GM21515 (cell line): ENCODE results near the gene SOX6.

Experiments used
- ATAC-seq: cut with Tn5 transposase; IDR thresholded peaks from one replicate; pipeline ENCODE4 v1.9.1; 2021; ENCODE audit not compliant: unreplicated experiment

Gene SOX6

GRCh38 chr11:16365581-16366228, 9.4 kb upstream of the SOX6 start:
- ATAC-seq = no peak

GRCh38 chr11:16364254-16364653, 7.9 kb upstream of the SOX6 start:
- ATAC-seq = no peak

GRCh38 chr11:16363706-16364105, 7.4 kb upstream of the SOX6 start:
- ATAC-seq = no peak

DNA sequence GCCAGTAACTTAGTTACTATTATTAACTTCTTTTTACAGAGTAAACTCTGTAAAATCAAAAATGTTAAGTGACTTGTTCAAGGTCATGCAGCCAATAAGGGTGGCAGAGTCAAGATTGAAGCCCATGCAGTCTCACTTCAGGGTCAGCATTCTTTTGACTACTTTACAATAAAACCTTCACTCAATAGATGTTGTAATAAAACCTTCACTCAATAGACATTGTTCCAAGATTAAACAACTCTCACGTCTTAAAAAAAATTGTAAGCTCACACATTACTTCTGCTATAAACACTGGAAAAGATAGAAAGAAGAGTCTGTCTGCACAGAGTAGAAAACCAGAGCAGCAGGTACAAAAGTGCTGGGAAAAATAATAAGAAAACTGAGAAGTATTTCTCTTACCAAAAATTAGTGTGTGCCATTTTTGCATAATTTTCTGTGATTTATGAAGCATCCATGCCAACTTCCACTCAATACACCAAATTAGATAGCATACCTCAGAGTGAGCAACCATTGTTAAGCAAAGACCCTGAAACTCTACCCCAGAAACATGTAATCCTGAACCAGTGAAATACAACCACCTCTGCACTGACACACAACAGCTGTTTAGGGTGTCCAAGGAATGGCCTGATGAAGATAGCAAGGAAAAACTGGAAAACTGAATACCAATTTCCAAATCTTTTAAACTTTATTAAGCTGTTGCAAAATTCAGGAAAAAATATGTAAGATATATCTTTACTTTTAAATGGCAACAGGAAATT, 4.9 kb upstream of the SOX6 start:
- ATAC-seq = no peak

DNA sequence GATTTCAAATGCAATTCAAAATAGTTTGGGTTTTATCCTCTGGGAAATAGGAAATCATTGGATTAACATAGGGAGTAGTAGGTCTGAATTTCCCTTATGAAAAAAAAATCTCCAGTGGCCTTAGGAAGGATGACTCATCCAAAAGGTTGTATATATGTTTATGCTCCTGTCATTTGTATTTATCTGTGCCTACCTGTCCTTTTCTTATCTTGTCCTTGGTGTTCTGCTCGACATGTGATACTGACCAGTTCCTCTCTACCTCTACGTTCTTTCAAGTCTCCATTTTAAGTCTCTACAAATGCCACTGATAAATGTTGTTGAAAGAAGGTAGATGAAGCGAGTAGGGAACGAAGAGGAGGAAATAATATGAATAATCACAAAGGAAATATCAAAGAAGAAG, 3.0 kb upstream of the SOX6 start:
- no peak for ATAC-seq

DNA sequence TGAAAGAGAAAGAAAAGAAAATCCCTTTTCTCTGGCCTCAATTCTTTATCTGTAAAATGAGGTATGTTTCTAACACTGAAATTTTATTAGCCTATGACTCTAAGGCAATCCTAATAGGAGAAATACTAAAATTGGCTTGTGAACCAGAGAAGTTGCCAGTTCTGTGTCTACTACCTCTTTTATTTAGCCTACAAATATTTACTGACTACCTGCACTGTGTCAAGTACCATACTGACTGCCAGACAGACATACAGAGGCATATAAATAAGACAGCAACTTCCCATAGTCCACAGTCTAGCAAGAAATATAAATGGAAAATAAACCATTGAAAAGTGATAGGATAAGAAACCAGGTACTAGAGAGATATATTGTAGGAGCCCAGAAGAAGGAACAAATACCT, 2.4 kb upstream of the SOX6 start:
- ATAC-seq = no peak

DNA sequence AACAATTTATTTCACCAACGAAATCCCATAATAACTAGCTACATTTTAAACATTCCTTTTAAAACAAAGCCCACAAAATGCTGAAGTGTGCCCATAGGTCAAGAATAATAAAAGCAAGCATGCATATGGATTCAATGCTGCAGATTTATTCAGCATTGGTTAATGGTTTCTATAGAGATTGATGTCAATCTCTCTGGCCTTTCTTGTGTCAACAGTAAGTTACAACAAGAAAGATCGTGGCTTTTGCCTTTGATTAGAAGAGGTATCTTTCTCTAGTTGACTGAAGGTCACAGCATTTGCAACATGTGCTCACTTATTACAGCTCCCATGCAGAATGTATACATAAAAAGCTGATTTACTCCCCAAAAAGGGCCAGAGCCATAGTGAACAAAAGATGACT, 1.4 kb upstream of the SOX6 start:
- ATAC-seq = no peak

DNA sequence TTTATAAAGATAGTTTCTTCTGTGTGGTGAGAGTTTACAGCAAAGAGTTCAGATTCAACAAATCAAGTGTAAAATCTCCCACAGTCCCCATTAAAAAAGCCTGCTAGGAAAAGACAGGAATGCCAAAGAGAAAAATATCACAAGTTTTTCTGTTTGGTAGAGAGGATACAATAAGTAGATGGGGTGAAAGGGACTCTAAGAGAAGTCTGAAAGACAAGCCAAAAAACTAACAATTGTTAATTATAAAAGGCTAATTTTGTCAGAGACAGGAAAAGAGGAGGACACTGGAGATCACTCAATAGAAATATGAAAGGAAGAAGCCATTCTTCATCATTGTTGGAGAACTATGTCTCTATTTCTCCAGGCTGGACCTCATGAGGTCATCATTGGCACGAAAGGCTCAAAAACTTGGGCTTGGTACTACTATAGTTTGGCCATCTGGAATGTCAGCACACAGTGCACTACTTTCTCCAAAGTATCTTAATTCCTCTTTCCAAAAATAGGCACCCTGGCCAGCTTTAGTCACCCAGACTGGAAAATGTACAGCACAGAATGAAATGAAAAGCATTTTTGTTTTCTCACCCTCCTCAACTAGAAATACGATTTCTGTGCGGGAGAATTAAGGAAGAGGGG, 531 bp upstream of the SOX6 start:
- ATAC-seq = no peak

- ATAC-seq = no peak
Measured at GRCh38 chr11:16352707-16353106, 3.6 kb downstream of the SOX6 start.

- ATAC-seq = no peak
Measured at GRCh38 chr11:16350125-16350524, 6.2 kb downstream of the SOX6 start.

- no peak for ATAC-seq
Measured at GRCh38 chr11:16347928-16348685, 8.2 kb downstream of the SOX6 start.

DNA sequence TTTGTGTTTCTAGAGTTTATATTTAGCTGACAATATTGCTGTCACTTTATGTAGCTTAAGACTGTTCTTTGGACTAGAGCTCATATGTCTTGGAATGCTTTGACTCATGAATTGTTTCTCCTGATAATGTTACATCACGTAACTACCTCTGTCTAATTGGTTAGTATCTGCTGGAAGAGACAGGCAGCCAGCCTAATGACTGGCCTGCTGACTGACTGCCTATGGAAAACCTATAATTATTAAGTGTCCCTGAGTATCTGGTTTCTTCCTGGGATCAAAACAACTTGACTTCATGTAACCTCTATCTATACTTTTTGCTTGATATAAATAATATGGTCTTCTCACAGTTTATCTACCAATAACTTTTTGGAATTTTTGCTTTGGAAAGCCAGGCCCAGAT, 9.4 kb downstream of the SOX6 start:
- ATAC-seq = no peak

DNA sequence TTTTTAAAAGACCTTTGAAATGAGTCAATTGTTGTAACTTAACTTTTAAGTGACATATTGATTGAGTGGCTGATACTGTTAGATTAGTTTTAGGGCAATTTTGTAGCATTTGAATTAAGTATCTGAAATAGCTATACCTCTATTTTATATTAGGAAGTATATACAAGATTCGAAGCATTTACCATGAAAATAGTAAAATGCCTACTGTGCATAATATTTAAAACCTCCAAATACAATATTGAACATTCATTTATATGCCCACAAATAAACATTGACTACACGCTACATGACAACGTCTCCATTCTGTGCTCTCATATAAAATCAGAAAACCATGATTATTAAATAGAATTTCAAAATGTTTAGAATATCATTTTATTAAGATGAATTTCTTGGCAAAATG, 14.5 kb downstream of the SOX6 start:
- no peak for ATAC-seq

DNA sequence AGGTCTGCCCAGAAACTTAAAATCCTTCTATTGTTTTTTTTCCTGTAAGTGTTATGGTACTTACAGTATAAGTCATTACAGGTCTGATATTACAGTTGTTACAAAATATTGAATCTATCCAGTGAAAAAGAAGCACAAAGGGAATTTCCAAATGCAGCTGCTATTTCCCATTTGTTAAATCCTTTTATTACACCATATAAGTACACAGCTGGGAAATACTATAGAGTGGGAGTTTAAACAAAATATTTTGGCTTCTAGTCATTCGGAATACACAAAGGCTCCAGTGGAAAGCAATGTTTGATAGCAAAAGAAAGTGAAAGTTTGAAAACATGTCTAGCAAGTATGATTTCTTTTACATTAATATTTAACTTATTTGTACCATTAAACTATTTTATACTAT, 18.0 kb downstream of the SOX6 start:
- ATAC-seq = no peak

GRCh38 chr11:16337421-16338213, 18.7 kb downstream of the SOX6 start:
- no peak for ATAC-seq

DNA sequence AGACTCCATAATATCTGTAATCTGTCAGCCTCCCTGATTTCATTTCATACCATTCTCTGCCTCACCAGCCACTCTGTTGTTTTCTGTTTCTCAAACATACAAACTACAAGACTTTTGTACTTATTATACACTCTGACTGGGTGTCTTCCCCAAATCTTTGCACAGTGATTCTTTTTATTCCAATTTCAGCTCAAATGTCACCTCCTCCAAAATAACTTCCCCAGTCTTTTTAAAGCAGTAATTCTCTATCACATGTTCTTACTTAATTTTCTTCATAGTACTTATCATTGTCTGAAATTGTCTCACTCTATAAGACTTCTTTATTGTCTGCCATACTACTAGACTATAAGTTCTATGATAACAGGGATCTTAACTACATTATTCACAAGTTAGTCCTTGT, 19.6 kb downstream of the SOX6 start:
- no peak for ATAC-seq

DNA sequence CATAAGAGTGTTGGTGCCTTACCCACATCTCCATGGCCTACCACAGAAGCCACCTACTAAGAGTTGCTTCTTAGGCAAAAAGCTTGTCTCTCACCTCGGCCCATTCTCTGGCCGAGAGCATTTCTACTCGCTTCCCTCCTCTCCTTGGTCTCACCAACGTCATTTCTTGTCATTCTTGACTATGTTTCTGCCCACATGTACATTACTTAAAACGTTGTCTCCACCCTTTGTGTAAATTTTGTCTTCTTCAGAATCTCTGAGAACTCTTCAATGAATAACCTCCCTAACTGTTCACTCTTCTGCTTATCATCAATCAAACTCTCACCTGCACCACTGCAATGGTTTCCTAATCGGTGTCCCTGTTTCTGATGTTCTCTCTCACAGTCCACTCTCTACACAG, 20.1 kb downstream of the SOX6 start:
- ATAC-seq = no peak

- no peak for ATAC-seq
Measured at GRCh38 chr11:16335236-16335962, 20.9 kb downstream of the SOX6 start.

- ATAC-seq = no peak
Measured at GRCh38 chr11:16326679-16327297, 29.6 kb downstream of the SOX6 start.

DNA sequence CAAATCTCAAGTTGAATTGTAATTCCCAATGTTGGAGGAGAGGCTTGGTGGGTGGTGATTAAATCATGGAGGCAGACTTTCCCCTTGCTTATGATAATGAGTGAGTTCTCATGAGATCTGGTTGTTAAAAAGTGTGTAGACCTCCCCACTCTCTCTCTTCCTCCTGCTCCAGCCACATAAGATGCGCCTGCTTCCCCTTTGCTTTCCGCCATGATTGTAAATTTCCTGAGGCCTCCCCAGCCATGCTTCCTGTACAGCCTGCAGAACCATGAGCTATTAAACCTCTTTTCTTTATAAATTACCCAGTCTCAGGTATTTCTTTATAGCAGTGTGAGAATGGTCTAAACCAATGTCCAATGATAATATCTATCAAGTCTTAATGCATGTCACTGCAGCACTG, 34.2 kb downstream of the SOX6 start:
- ATAC-seq = no peak
